HCT116 (cell line): ENCODE results near the gene DIDO1. TPM values are rescaled to one million over a fixed set of nuclear protein-coding genes. Genes with fewer than 3 reads are reported as not detected.

Source experiments
- ATAC-seq: fragments of 200-7000 bp; cut with Tn5 transposase; 2 replicates; pipeline ENCODE4 v1.9.1; 2020; ENCODE audit warnings: mild to moderate bottlenecking, moderate library complexity
- BruUV-seq: library from RNA; stranded (reverse); fragments of 400-500 nt; replicated peaks from 2 replicates; lab custom pipeline; 2021; lab: Mats Ljungman, UMichigan
- CTCF ChIA-PET: fragments of 300-600 bp; sonication (Branson Sonifier 250); formaldehyde crosslinking; loops from one replicate; lab custom pipeline; 2021; ENCODE audit warnings: antibody characterized with exemption; lab: Charles Lee
- POLR2A ChIA-PET: fragments of 300-600, 350-600 bp; sonication (Branson Sonifier 250); formaldehyde crosslinking; loops from one replicate; lab custom pipeline; 2021; ENCODE audit warnings: antibody characterized with exemption; lab: Charles Lee
- RAD21 ChIA-PET, 2 experiments: fragments of 300-600 bp; sonication (Branson Sonifier 250); formaldehyde crosslinking; loops; one replicate each; lab custom pipeline; 2023; ENCODE audit warnings: low total read pairs in 2 of 2; ENCODE audit not compliant: uncharacterized antibody in 2 of 2, unreplicated experiment in 2 of 2, low non-redundant PET in 1 of 2; lab: Charles Lee
- DNase-seq: peaks from one replicate; pipeline ENCODE4 v3.0.0-alpha.2; 2010; ENCODE audit warnings: low read depth, low spot score
- H2AFZ ChIP-seq: fragments of 200-600 bp; shearing (Covaris generic), sonication (generic); 2 replicates; pipeline ENCODE4 v1.6.1; 2017; ENCODE audit warnings: low read depth, mixed run types, mixed read lengths, antibody characterized with exemption, low read length; ENCODE audit not compliant: poor library complexity, severe bottlenecking
- H3K27ac ChIP-seq: 2 replicates; pipeline ENCODE4 v1.5.1; 2012; ENCODE audit warnings: low read depth, low read length
- H3K27me3 ChIP-seq: fragments of 200-600 bp; sonication (generic); 2 replicates; pipeline ENCODE4 v1.6.1; 2016; ENCODE audit warnings: mixed run types, low read length, mixed read lengths; ENCODE audit not compliant: insufficient read depth
- H3K36me3 ChIP-seq, 2 experiments: fragments of 200-500 bp in 1 of 2; fragments of 200-600 bp in 1 of 2; sonication (Bioruptor generic) in 1 of 2; sonication (generic) in 1 of 2; 2 replicates each; pipeline versions ENCODE4 v1.5.1 to v1.6.1; 2014 to 2016; ENCODE audit warnings: low read length in 2 of 2, inconsistent platforms in 1 of 2, mixed read lengths in 1 of 2, mixed run types in 1 of 2; ENCODE audit not compliant: insufficient read depth in 2 of 2, control insufficient read depth in 1 of 2
- H3K4me1 ChIP-seq, 2 experiments: fragments of 200-600 bp in 1 of 2; sonication (generic) in 1 of 2; 2 replicates each; pipeline versions ENCODE4 v1.5.1 to v1.6.1; 2012 to 2017; ENCODE audit warnings: low read length in 2 of 2, inconsistent platforms in 1 of 2, mild to moderate bottlenecking in 1 of 2, mixed read lengths in 1 of 2, mixed run types in 1 of 2, moderate library complexity in 1 of 2; ENCODE audit not compliant: insufficient read depth in 2 of 2, control insufficient read depth in 1 of 2
- H3K4me2 ChIP-seq: fragments of 200-600 bp; sonication (generic); 2 replicates; pipeline ENCODE4 v1.6.1; 2017; ENCODE audit warnings: mixed run types, low read length, mixed read lengths
- H3K4me3 ChIP-seq, 2 experiments: fragments of 200-600 bp in 1 of 2; sonication (generic) in 1 of 2; replicated peaks in 1 of 2; 2 replicates each; pipeline ENCODE4 v1.5.1; 2011 to 2016; ENCODE audit warnings: low read length in 2 of 2, control low read depth in 1 of 2, low read depth in 1 of 2, mild to moderate bottlenecking in 1 of 2, mixed read lengths in 1 of 2, mixed run types in 1 of 2
- H3K79me2 ChIP-seq: fragments of 200-600 bp; sonication (generic); 2 replicates; pipeline ENCODE4 v1.6.1; 2017; ENCODE audit warnings: mild to moderate bottlenecking, mixed run types, low read length, moderate library complexity, mixed read lengths; ENCODE audit not compliant: insufficient read depth
- H3K9ac ChIP-seq: fragments of 200-600 bp; sonication (generic); 2 replicates; pipeline ENCODE4 v1.6.1; 2016; ENCODE audit warnings: low read length, mixed read lengths
- H3K9me2 ChIP-seq: fragments of 200-600 bp; sonication (generic), shearing (Covaris generic); 2 replicates; pipeline ENCODE4 v1.6.1; 2017; ENCODE audit warnings: mixed run types, mild to moderate bottlenecking, moderate library complexity; ENCODE audit not compliant: insufficient read depth
- H3K9me3 ChIP-seq, 2 experiments: fragments of 200-500 bp in 1 of 2; fragments of 200-600 bp in 1 of 2; sonication (Bioruptor generic) in 1 of 2; sonication (generic) in 1 of 2; 2 replicates each; pipeline ENCODE4 v1.6.1; 2014 to 2017; ENCODE audit warnings: low read length in 2 of 2, mixed read lengths in 2 of 2, inconsistent platforms in 1 of 2, low read depth in 1 of 2, mild to moderate bottlenecking in 1 of 2, mixed run types in 1 of 2, moderate library complexity in 1 of 2; ENCODE audit not compliant: control insufficient read depth in 1 of 2, insufficient read depth in 1 of 2
- H4K20me1 ChIP-seq: fragments of 200-600 bp; sonication (generic), shearing (Covaris generic); 2 replicates; pipeline ENCODE4 v1.6.1; 2017; ENCODE audit warnings: mixed run types, mild to moderate bottlenecking, moderate library complexity; ENCODE audit not compliant: insufficient read depth
- CEBPB ChIP-seq: IDR thresholded peaks from 2 replicates; pipeline ENCODE4 v1.6.1; 2012; ENCODE audit warnings: low read depth
- POLR2AphosphoS5 ChIP-seq: IDR thresholded peaks from 2 replicates; pipeline ENCODE4 v1.6.1; 2011; ENCODE audit warnings: mild to moderate bottlenecking, low read depth, low read length, moderate library complexity
- RAD21 ChIP-seq: IDR thresholded peaks from 2 replicates; pipeline ENCODE4 v1.6.1; 2012; ENCODE audit warnings: low read depth, mild to moderate bottlenecking
- intact Hi-C: fragments of 100-400 bp; cut with micrococcal nuclease; formaldehyde crosslinking; loops from 2 replicates; pipeline ENCODE4 v1.10.0; 2022
- total RNA-seq: library from RNA; stranded (reverse); gene quantifications from one replicate; pipeline ENCODE4 v1.2.1, GENCODE V29; 2021; ENCODE audit not compliant: unreplicated experiment
- TF ChIP-seq, protein P1 (sequence below), 3 experiments: fragments of 200-600 bp in 1 of 3; sonication (generic) in 1 of 3; IDR thresholded peaks in 2 of 3; conservative IDR thresholded peaks in 1 of 3; 2 replicates each; pipeline ENCODE4 v1.5.1; 2012 to 2017; ENCODE audit warnings: low read depth in 2 of 3, low read length in 2 of 3, antibody characterized with exemption in 1 of 3, borderline replicate concordance in 1 of 3, control low read depth in 1 of 3, mild to moderate bottlenecking in 1 of 3, mixed read lengths in 1 of 3, mixed run types in 1 of 3, moderate library complexity in 1 of 3; ENCODE audit not compliant: insufficient read depth in 1 of 3
- TF ChIP-seq, protein P2 (sequence below): IDR thresholded peaks from 2 replicates; pipeline ENCODE4 v1.6.1; 2011; ENCODE audit warnings: mild to moderate bottlenecking, low read length, moderate library complexity; ENCODE audit not compliant: insufficient replicate concordance; ENCODE audit errors: extremely low read depth

DIDO1 gene
- total RNA-seq, 1 experiment from 2014 or later, result 41.4 TPM

DNA sequence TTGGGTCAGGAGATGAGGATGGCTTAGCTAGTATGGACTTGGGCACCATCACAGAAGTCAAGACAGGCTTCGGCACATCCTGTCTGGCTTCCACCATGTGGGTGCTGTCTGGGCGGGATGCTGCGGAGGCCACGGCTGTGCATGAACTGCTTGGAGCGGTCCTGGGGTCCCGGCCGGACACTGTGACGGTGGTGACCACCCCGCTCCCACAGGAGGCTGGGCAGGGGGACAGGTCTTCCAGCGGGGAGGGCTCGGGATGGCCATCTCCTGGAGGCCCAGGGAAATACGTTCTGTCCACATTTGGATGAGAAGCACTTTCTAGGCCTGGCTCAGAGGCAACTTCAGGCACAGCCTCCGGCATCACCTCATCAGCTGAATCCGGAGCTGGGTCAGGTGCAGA is 32.6 kb downstream of the DIDO1 start:
- Histone ChIP-seq H3K9me2 (no peaks in the 10 kb centered on the region), H3K36me3 (peaks cover 54 to 61% of the 10 kb centered on the region in 2 experiments), H3K4me3 (no peak overlapping the region), H3K27ac (no peak overlapping the region), H2AFZ (no peak overlapping the region), H3K9ac (no peak overlapping the region), H3K9me3 (no peaks in the 10 kb centered on the region), H3K27me3 (no peaks in the 10 kb centered on the region), H3K79me2 (no peaks in the 10 kb centered on the region), H4K20me1 (no peaks in the 10 kb centered on the region), H3K4me1 (no peaks in the 10 kb centered on the region), H3K4me2 (no peak overlapping the region)
- TF ChIP-seq RAD21, result 0 out of 2 replicates have a peak, but pooled peaks have one; percentile 6
- TF ChIP-seq POLR2AphosphoS5, result no peak
- TF ChIP-seq, protein P1, sequence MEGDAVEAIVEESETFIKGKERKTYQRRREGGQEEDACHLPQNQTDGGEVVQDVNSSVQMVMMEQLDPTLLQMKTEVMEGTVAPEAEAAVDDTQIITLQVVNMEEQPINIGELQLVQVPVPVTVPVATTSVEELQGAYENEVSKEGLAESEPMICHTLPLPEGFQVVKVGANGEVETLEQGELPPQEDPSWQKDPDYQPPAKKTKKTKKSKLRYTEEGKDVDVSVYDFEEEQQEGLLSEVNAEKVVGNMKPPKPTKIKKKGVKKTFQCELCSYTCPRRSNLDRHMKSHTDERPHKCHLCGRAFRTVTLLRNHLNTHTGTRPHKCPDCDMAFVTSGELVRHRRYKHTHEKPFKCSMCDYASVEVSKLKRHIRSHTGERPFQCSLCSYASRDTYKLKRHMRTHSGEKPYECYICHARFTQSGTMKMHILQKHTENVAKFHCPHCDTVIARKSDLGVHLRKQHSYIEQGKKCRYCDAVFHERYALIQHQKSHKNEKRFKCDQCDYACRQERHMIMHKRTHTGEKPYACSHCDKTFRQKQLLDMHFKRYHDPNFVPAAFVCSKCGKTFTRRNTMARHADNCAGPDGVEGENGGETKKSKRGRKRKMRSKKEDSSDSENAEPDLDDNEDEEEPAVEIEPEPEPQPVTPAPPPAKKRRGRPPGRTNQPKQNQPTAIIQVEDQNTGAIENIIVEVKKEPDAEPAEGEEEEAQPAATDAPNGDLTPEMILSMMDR (IDR thresholded peaks at IDR 0.05 in 2 of 3, conservative IDR thresholded peaks at IDR 0.05 in 1 of 3; ENCODE audit: borderline replicate concordance in 1 of 3, insufficient read depth in 1 of 3, low read depth in 2 of 3, low read length in 2 of 3), result peak in 2 of 3 experiments; percentile 10 to 41; a peak in 2 of 6 replicates
- no peak for TF ChIP-seq CEBPB
- TF ChIP-seq, protein P2, sequence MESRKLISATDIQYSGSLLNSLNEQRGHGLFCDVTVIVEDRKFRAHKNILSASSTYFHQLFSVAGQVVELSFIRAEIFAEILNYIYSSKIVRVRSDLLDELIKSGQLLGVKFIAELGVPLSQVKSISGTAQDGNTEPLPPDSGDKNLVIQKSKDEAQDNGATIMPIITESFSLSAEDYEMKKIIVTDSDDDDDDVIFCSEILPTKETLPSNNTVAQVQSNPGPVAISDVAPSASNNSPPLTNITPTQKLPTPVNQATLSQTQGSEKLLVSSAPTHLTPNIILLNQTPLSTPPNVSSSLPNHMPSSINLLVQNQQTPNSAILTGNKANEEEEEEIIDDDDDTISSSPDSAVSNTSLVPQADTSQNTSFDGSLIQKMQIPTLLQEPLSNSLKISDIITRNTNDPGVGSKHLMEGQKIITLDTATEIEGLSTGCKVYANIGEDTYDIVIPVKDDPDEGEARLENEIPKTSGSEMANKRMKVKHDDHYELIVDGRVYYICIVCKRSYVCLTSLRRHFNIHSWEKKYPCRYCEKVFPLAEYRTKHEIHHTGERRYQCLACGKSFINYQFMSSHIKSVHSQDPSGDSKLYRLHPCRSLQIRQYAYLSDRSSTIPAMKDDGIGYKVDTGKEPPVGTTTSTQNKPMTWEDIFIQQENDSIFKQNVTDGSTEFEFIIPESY, result no peak
- intact Hi-C loops, result no loop called here
- no TSS peak for BruUV-seq
- ChIA-PET CTCF (interaction anchor here (1.2 to 1.4 kb wide), 2 partner anchors 13 to 18 kb away, joined by 3 read pairs; no protein-coding TSS in a partner anchor), RAD21 (no interaction called here), POLR2A (no interaction called here)
- DNase-seq (no peak), ATAC-seq (peak; percentile 53)
